C4-2B (cell line): ENCODE data around the gene HOXD12.

Source experiments
- H3K27ac ChIP-seq: fragments of 450-650 bp; 2 replicates; pipeline ENCODE4 v1.5.1; 2017
- ZFX ChIP-seq: fragments of 450-650 bp; IDR thresholded peaks from 2 replicates; pipeline ENCODE4 v1.6.1; 2017
- TF ChIP-seq, protein P1 (sequence below): fragments of 450-650 bp; conservative IDR thresholded peaks from 2 replicates; pipeline ENCODE4 v1.5.1; 2017; ENCODE audit warnings: mild to moderate bottlenecking

Gene HOXD12

GRCh38 chr2:176101216-176101830 lies 1.7 kb downstream of the HOXD12 start:
- TF ChIP-seq ZFX, result no peak
- TF ChIP-seq, protein P1, sequence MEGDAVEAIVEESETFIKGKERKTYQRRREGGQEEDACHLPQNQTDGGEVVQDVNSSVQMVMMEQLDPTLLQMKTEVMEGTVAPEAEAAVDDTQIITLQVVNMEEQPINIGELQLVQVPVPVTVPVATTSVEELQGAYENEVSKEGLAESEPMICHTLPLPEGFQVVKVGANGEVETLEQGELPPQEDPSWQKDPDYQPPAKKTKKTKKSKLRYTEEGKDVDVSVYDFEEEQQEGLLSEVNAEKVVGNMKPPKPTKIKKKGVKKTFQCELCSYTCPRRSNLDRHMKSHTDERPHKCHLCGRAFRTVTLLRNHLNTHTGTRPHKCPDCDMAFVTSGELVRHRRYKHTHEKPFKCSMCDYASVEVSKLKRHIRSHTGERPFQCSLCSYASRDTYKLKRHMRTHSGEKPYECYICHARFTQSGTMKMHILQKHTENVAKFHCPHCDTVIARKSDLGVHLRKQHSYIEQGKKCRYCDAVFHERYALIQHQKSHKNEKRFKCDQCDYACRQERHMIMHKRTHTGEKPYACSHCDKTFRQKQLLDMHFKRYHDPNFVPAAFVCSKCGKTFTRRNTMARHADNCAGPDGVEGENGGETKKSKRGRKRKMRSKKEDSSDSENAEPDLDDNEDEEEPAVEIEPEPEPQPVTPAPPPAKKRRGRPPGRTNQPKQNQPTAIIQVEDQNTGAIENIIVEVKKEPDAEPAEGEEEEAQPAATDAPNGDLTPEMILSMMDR, result no peak
- no peak overlapping the region for H3K27ac ChIP-seq

GRCh38 chr2:176101842-176102241 lies 2.2 kb downstream of the HOXD12 start:
- H3K27ac ChIP-seq, result no peak overlapping the region
- no peak for TF ChIP-seq ZFX
- TF ChIP-seq, protein P1, result no peak

GRCh38 chr2:176102309-176102866 lies 2.8 kb downstream of the HOXD12 start:
- H3K27ac ChIP-seq, result no peak overlapping the region
- no peak for TF ChIP-seq ZFX

- no peak overlapping the region for H3K27ac ChIP-seq
- TF ChIP-seq, protein P1, result no peak
- no peak for TF ChIP-seq ZFX
Measured at GRCh38 chr2:176103194-176103593, 3.6 kb downstream of the HOXD12 start.

GRCh38 chr2:176103742-176104315 lies 4.2 kb downstream of the HOXD12 start:
- no peak overlapping the region for H3K27ac ChIP-seq
- TF ChIP-seq, protein P1, result no peak
- TF ChIP-seq ZFX, result no peak

GRCh38 chr2:176104316-176105077 lies 4.9 kb downstream of the HOXD12 start:
- TF ChIP-seq ZFX, result no peak
- TF ChIP-seq, protein P1, result no peak
- no peak overlapping the region for H3K27ac ChIP-seq

- H3K27ac ChIP-seq, result no peak overlapping the region
- no peak for TF ChIP-seq ZFX
- TF ChIP-seq, protein P1, result no peak
Measured at GRCh38 chr2:176105078-176105729, 5.6 kb downstream of the HOXD12 start.
